ENCODE measurements around the gene NR2E1.

NR2E1 gene

DNA sequence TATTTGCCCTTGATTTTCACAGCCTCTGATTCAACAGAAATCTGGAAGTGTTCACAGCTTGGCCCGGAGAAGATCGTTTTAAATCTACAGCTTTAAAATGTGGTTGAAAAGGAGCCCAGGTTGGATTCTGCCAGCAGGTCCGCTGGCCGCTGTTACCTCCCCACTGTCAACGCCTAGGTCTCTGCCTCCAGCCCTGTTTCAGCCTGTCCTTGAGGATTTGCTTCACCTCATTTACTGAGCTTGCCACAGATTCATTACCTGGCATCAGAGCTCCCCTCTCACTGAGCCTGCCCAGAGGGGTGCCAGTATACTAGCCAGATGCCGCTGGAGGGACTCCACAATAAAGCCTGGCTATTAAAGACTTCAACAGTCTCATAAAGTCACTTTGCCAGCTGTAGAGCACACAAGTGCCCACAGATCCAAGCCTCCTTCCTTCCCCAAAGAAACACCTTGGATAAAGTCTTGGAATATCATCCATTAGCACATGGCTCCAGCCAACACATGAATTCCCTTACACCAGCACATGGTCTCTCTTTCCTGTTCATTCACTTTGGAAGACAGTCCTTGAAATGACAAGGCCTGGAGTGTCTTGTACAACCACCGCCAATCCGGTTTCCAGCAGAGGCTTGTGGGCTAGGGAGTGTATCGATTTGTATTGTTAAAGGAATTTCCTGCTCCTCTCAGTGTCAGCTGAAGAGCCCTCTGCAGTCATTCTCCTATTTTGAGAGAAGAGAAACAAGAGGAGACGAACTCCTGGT is 9.5 kb upstream of the NR2E1 start:
- DNase-seq = peak in 1 of 2 experiments; percentile 32

DNA sequence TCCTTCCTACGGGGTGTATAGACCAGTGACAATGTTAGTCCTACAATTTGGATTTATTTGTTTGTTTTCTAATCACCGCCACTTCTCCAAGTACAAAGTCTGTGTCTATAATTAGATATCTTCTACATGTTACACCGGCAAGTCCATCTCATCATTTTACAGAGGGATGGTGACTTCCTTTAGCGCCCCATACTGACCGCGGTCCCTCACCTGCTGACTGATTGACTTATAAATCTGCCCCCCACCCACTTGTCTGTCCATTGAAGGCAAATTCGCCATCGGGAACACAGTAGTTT is 8.9 kb upstream of the NR2E1 start:
- no peak for DNase-seq

DNA sequence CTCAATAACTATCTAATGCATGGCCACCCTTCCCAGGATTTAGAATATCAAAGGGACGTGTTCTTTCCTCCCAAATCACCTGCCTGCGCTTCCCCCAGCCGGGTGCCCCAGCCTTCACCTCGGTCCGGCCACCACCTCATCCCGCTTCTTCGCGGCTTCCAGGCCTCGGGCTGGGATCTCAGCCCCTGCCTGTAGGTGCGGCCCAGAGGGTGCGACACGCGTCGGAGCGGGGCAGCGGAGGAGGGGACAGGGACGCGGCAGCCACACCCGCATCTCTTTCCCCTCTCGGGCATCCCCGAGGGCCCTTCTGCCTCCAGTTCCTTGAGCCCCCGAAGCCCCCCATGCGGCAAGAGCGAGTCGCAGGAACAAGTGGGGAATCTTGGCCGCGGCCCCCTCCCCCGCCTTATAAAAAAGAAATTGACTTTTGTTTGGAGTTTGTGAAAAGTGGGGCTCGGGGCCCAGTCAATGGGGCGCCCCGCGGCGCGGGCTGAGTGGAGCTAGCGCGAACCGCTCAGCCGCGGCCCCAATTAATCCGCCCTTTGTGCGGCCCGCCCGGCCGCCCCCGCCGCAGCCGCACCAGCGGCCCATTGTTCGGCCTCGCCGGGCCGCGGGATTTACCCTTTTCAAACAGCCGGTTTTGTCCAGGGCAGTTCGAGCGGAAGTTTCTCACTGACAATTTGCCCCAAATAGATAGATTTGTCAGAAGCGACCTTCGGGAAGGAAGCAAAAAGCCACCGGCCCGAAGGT is 8.4 kb upstream of the NR2E1 start:
- DNase-seq = no peak

DNA sequence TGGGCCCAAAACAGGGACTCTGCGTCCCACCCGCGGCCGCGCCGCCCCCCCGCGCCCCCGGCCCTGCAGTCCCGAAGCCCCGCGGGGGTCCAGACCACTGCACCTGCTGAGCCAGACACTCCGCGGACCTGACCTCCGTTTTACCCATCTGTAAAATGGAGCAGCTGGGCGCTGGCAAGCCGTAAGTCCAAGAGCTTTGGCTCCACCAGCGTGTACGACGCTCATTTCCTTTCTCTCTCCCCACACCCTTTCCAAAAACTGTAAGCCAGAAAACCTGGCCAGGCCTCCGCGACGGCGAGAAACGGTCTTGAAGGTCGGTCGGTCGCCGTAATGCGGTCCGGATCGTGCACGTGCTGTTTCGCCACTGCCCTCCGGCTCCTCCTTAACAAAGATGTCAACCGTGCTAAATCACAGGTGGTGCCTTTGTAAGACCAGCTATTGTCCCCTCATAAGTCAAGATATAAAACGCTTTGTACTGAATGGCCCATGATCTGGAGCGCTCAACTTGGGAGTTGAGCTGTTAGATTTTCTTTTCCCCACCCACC is 7.8 kb upstream of the NR2E1 start:
- DNase-seq = peak; percentile 48 to 65

DNA sequence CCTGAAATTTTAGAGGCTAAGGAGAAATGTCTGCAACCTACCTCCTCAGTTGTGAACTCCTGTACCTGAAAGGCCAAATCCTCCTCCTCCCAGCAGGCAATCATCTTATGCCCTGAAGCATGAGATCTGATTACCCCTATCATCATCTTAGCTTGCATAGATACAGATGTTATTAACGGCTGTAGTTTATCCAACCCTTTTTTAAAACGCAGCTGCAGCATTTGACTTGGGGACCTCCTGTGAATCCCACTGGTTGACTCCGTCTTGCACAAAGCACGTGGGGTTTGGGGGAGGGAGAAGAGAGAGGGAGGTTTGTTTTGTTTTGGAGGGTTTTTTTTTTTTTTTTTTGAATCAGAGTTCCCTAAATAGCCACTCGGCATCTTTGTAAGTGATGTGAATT is 5.8 kb upstream of the NR2E1 start:
- DNase-seq = no peak

DNA sequence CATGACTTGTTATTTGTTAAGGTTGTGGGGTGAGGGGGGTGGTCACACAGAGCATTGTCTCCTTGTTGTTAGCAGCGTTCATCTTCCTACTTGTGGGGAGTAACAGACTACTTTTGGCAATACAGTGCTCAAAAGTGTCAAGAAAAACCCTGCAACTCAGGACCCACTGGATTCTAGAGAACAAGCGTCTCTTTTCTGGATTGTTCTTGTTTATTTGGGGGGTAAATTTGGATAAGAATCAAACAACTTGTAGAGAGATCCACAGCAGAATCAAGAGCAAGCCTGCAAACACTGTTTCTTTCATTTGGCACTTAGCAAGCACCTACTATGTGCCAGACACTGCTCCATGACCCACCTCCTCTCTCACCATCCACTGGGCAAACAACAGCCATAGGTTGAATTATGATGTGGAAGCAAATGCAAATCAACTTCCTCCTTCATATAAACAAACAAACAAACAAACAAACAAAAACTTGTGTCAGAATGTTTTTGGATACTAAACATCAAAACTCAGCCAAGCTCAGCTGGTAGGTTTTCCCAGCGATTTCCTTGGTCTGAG is 4.0 kb upstream of the NR2E1 start:
- no peak for DNase-seq

DNA sequence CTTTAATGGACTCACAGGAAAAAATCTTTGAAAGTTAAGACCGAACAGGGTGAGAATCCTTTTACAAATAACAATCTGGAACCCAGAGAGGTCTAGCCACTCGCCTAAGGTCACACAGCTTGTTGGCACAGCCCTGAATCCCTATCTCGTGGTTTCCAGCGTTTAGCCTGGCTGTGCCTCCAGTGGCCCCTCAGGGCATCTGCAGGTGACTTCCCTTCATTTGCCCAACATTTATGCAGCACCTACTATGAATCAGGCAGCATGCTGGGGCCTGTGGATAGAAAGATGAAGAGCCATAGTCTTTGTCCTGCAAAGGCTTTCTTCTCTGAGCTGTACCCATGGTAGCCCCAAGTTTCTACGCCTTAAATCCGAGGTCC is 2.6 kb upstream of the NR2E1 start:
- DNase-seq = no peak

DNA sequence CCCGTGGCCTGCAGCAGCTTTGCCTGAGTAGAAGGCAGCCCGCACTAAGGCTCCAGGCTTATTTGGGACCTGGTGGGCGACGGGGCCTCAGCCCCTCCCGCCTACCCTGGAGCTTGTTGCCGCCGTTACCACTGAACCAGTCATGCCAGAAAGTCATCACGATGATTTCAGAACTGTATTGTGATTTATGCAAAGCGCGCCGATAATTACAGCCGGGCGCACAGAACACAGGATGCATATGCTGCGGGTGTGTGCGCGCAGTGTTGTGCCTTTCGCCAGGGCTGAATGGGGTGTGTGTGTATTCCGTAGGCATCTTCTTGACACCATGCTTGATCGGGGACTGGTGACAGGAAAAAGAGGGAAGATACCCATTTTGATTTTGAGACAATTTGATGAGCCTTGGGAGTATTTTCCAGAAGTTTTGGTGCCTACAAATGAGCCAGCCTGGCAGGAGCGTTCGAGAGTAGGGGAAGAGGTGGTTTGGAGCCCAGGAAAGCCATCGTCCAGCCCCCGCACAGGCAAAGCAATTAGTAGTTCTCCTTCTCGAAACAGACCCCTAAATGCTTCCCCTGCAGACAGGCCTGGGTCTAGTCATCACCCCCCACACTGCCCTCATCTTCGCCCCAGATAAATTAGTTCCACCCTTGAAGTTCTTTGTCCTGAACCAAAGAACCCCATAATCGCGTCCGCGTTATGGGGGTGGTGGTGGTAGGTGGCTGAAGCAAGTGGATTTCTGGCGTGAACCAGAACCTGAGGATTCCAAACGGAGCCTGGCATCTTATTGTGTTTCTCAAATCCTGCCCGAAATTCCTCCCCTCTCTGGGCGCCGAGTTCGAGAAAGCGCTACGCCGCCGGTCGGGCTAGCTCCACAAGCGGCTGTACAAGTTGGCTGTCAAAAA is 1.9 kb upstream of the NR2E1 start:
- no peak for DNase-seq

DNA sequence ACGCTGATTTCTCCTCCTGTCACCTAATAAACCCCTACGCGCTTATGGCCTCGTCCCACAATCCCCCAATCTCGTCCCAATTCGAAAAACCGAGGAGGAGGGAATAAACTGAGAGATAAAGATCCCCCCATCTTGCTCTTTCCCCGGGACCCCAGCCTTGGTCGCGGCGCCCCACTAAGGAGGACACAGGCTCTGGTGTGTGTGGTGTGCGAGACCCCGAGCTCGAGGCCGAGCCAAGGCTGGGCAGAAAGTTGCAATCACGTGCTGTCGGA is 1.3 kb upstream of the NR2E1 start:
- DNase-seq = no peak

DNA sequence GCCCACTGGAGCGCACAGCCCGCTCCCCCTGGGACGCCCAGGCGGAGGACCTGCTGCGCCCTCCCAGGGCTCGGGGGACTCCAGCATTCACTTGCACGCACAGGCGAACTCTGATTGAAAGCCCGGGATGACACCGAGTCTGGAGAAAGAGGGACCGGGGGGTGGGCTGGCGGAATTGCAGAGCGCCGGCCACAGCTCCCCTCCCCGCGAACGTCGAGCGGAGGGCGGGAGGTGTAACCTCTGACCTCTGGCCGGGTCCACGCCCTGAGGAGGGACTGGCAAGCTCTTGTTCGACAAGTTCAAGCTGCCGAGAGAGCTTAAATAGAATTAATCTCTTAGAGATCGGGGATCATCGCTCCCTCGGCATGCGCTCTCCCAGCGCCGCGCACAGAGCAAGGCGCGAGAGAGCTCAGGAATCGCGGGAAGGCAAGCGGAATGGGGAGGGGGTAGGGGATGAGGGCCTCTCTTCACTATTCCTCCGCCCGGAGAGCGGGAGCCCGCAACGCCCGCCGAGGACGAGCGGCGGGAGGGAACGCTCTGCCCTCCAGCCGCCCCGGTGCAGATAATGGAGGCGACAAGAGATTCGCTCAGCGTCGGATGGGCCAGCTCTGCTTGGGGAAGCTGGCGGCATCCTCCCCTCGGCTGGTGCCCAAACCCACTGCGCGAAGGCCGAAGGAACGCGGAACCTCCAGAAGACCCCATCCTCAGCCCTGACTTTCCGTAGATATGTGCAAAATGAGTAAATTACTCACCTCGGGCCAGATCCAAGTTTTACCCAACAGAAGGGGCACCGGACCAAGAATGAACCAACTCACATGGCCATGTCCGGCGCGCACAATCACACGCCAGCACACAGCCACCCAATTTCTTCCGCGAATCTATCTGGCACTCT is 761 bp upstream of the NR2E1 start:
- no peak for DNase-seq

DNA sequence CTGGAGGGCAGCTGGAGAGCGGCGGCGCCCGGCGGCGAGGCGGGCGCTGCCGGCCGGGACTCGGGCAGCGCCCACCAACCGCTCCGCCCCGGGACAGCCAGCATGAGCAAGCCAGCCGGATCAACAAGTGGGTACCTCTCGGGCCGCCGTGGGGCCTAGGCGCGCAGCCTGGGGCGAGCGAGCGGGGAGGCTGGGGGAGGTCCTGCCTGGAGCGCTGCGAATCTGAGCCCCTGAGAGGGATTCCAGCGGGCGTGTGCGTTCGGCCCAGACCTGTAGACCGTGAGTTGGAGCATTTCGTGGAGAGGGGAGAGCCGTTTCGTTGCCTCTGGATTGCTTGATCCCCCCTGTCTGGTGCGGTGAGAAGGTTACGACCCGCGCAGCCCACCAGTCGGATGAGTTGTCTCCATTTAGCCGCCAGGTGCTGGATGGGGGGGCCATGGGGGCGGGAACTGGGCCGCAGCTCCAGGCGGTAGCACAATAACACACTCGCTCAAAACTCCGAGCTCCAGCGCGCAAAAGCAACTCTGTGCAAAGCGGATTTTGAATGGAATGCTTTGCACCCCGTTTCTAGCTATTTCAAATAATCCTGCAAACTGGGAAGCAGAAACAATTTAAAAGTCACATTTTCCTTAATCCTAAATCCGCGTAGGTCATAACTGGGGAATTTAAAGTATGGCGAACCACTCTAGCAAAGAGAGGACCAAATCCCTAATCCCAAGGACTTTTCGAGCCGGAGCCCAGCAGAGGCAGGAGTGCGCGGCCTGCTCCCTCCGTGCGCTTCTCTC is 1.0 kb downstream of the NR2E1 start:
- DNase-seq = no peak

DNA sequence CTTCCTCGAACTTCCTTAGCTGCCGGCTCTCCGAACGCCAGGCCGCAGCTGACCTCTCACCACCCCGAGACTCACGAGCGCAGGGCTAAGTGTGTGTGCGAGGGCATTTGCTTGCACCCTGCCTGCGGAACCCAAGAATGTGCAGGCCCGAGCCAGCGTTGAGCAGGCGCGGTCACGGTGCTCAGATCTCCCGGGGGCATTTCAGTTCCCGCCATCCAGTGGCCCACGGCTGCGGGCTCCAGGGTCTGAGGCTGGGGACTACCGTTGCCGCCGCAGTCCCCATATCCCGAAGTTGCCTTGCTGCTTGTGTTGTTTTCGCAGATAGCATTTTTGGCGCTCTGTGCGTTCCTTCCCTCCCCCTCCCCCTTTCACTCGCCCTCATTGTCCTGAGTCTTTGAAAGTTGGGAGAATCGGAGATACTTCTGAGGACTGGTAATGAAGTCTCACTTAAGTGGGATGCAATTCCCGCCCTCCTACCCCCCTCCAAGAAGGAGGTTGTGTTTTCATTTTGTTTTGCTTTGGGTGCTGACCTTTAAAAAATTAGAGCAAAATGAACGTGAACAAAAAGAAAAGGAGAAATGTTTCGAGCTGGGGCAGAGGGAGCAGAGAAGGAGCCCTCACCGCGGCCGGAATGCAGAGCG is 1.7 kb downstream of the NR2E1 start:
- DNase-seq = no peak

DNA sequence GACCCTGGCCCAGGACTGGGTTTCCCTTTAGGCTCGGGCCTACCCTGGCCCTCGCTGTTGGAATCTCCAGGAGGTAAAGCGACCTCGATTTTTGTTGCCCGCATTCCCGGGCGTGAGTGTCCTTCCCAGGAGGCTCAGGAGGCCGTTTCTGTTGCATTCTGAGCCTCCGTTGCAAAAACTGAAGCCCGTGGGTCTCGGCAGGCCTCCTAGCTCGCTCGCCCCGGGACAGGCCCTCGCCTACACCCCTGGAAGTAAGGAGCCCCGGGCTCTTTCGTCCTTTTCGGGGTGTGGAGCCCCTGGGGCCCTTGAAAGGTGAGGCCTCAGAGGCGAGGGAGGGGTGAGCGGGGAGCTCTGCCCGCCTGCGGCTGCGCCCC is 2.3 kb downstream of the NR2E1 start:
- DNase-seq = no peak

DNA sequence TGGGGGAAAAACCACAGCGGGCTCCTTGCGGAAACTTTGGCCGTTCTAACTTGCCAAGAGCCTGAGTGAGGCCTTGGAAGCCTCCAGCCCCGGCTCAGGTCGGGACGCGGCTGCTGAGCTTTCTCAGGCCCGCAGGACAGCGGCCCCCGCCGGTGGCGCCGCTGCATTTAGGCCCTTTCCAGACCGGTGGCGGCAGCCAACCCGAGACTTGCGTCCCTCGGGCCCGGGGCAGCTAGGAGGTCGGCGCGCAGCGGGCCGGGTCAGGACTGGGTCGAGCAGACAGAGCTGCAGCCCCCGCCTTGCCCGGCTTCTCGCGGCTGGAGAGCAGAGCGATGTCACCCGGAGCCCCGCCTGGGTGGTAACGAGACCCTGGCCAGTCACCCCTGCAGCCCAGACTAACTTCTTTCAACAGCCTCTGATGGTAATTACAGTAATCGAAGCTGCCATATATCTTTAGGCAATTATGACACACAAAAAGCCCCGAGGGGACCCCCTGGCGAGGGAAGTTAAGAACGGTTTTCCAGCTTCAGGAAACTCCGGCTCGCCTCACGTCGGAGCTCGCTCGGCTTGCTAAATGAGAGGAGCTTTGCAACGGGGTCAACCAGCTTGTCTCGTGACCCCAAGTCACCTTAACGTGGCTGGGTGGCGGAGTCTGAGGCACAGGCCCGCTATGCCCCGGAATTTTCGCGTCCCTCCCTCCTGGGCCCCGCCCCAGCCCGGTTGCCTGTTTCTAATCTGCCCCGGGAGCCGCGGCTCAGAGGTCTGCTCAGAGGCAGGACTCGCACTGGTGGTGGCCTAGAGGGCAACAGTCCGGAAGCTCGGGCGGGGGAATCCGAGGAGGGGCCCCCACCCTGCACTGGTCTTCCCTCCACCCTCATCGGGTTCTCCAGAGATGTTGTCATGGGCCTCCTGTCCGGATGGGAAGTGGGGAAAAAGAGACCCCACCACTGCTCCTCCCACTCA is 3.0 kb downstream of the NR2E1 start:
- DNase-seq = no peak

DNA sequence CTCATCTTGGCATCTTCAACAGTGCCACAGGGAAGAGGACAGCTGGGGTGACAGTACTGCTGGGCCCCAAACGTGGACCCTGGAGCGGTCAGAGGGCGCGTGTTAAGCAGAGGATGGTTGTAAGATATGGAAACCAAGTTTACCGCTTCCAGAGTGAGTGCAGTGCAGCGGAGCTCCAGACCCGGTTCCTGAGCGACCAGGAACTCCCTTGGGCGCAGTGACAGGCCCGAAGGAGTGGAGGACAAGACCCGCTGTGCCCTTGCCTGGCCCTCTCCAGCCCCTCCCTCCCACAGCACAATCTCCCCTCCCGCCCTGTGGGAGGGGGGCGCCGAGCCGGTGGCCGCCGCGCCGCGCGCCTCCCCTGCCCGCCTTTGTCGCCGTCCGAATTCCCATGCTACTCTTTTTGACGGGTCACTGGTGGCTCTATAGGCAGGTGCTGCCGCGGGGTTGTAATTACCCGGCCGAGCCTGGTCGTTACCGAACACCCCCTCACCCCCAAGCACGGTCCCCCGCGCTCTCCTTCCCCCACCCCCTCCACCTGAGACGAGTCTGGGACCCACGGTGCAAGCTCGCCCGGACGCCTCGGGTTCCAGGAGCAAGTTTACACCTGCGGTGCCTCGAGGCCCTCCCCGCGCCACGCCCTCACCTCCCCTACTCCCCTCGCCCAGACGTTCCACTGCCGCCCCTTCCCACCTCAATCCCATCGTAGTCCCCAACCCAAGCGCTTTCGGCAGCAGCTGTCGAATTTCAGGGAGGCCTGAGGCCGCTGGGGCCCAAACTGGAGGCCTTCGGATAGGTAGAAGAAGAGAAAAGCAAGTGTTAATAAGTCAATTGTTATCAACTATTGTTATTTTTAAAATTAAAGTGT is 3.9 kb downstream of the NR2E1 start:
- no peak for DNase-seq

DNA sequence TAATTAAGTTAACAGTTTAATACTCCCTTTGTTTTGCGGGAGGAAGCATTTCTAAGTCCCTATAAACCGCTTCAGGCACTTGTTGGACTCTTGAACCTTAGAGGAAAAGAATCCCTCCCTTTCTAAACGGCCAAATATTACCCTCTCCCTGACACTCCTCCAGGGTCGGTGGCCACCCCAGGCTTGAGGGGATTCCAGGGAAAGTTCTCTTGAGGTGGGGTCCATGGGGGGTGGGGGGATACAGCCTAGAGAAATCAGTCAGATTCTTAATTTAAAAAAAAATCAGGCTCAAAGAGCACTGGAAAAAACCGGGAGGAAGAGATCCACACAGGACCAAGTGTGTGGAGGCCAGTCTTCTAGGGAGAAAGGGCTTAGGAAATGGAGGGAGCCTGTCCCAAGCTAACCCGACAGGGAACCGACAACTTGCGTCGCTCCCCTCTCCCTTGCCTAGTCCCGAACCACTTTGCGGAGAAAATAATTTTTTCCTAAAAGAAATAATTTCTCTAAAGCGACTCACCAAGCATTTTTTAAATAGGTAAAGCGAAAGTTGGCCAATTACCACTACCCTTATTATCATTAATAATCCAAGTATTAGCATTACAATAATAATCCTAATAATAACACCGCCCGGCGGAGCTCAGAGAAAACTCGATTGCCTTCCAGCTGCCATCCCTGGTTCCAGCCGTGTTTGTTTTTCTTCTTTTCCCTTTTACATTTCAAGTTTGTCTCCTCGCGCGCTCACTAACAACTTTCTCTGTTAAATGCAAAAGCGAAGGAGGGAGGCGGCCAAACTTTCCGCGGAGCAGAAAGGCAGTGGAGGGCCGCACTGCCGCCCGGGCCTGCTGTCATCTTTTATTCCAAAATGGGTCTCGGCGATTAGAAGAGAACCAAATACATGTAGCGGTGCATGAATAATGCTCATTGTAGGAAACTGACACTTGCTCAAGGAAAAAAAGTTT is 4.8 kb downstream of the NR2E1 start:
- DNase-seq = no peak

DNA sequence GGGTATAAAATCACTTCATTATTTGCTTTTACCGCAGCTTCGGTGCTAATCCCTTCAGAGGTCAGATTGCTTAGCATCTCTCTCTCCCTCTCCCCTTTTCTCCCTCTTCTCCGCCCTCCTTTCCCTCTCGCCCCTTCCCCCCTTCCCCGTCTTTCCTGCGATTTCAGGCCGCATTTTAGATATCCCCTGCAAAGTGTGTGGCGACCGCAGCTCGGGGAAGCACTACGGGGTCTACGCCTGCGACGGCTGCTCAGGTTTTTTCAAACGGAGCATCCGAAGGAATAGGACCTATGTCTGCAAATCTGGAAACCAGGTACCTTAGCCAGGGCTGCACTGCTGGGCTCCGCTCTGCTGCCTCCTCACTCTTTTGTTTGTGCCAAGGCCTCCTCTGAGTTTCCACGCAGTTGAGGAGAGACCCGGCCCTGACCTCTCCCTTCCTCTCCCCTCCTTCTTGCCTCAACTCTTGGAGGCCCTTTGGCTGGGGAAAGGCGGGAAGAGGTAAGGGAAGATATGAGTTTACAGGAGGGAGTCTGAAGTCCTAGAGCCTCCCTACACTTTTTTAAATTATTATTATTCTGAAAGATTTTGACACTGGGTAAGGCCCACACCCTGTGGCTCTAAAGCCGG is 5.6 kb downstream of the NR2E1 start:
- no peak for DNase-seq

All from NCI-H1930 (cell line).